Measurements from ENCODE around the gene INO80D.
"Not testable (repeated sequence)": the region's sequence is repeated elsewhere in the genome, so short reads cannot be mapped to it uniquely, and the experiment has no call there.

The INO80D gene

GRCh38 chr2:206028101-206028500, 57.9 kb downstream of the INO80D start:
- no peak for DNase-seq (ENCODE audit: low read depth in 2 of 2)

GRCh38 chr2:206023183-206023582, 62.8 kb downstream of the INO80D start:
- DNase-seq (ENCODE audit: low read depth in 2 of 2), result no peak

- DNase-seq (ENCODE audit: low read depth in 2 of 2), result no peak
Measured at GRCh38 chr2:206020171-206020570, 65.8 kb downstream of the INO80D start.

- DNase-seq (ENCODE audit: low read depth in 2 of 2), result not testable (repeated sequence)
Measured at GRCh38 chr2:206015746-206016145, 70.2 kb downstream of the INO80D start.

GRCh38 chr2:206011795-206012194, 74.2 kb downstream of the INO80D start:
- DNase-seq (ENCODE audit: low read depth in 2 of 2), result no peak

- no peak for DNase-seq (ENCODE audit: low read depth in 2 of 2)
Measured at GRCh38 chr2:206011018-206011614, 74.9 kb downstream of the INO80D start.

GRCh38 chr2:206004004-206004693, 81.8 kb downstream of the INO80D start:
- no peak for DNase-seq (ENCODE audit: low read depth in 2 of 2)

- no peak for DNase-seq (ENCODE audit: low read depth in 2 of 2)
Measured at GRCh38 chr2:206002440-206002839, 83.5 kb downstream of the INO80D start.

- DNase-seq (ENCODE audit: low read depth in 2 of 2), result no peak
Measured at GRCh38 chr2:206001912-206002311, 84.1 kb downstream of the INO80D start.

GRCh38 chr2:206000776-206001175, 85.2 kb downstream of the INO80D start:
- DNase-seq (ENCODE audit: low read depth in 2 of 2), result no peak

GRCh38 chr2:205998583-205998982, 87.4 kb downstream of the INO80D start:
- DNase-seq (ENCODE audit: low read depth in 2 of 2), result no peak

- DNase-seq (ENCODE audit: low read depth in 2 of 2), result no peak
Measured at GRCh38 chr2:205996161-205996560, 89.8 kb downstream of the INO80D start.

- DNase-seq (ENCODE audit: low read depth in 2 of 2), result no peak
Measured at GRCh38 chr2:205995260-205995659, 90.7 kb downstream of the INO80D start.

- DNase-seq (ENCODE audit: low read depth in 2 of 2), result no peak
Measured at GRCh38 chr2:205994344-205994743, 91.6 kb downstream of the INO80D start.

GRCh38 chr2:205990104-205990503, 95.9 kb downstream of the INO80D start:
- no peak for DNase-seq (ENCODE audit: low read depth in 2 of 2)

- DNase-seq (ENCODE audit: low read depth in 2 of 2), result no peak
Measured at GRCh38 chr2:205989271-205990071, 96.5 kb downstream of the INO80D start.

- not testable (repeated sequence) for DNase-seq (ENCODE audit: low read depth in 2 of 2)
Measured at GRCh38 chr2:205988681-205989080, 97.3 kb downstream of the INO80D start.

GRCh38 chr2:205988274-205988673, 97.7 kb downstream of the INO80D start:
- no peak for DNase-seq (ENCODE audit: low read depth in 2 of 2)

- not testable (repeated sequence) for DNase-seq (ENCODE audit: low read depth in 2 of 2)
Measured at GRCh38 chr2:205986334-205986733, 99.6 kb downstream of the INO80D start.

- no peak for DNase-seq (ENCODE audit: low read depth in 2 of 2)
Measured at GRCh38 chr2:205984381-205984780, 101.6 kb downstream of the INO80D start.

GRCh38 chr2:205982776-205983327, 103.1 kb downstream of the INO80D start:
- no peak for DNase-seq (ENCODE audit: low read depth in 2 of 2)

- DNase-seq (ENCODE audit: low read depth in 2 of 2), result not testable (repeated sequence)
Measured at GRCh38 chr2:205978728-205979127, 107.2 kb downstream of the INO80D start.

Data from fibroblast of skin of left quadriceps (primary cell).